ENCODE data around the gene LRBA.

The LRBA gene

DNA sequence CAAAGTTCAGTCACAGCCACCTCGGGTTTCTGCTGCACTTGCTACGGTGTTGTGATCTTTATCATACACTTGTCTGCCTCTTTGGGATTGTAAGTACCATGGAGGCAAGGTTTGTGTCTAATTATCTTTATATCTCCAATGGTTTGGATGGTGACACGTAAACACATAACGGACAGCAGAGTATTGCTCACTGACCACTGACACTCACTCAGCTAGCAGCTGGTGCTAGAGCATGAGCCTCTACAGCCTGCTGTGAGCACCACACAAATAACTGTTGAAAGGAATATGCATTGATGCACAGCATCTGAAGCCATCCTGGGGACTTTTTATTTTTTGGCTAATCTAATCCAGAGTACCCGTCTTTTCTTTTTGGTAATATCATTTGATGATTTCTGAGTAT is 780.8 kb downstream of the LRBA start:
- no peak for DNase-seq

- DNase-seq, result no peak
Measured at GRCh38 chr4:150232029-150232428, 783.1 kb downstream of the LRBA start.

DNA sequence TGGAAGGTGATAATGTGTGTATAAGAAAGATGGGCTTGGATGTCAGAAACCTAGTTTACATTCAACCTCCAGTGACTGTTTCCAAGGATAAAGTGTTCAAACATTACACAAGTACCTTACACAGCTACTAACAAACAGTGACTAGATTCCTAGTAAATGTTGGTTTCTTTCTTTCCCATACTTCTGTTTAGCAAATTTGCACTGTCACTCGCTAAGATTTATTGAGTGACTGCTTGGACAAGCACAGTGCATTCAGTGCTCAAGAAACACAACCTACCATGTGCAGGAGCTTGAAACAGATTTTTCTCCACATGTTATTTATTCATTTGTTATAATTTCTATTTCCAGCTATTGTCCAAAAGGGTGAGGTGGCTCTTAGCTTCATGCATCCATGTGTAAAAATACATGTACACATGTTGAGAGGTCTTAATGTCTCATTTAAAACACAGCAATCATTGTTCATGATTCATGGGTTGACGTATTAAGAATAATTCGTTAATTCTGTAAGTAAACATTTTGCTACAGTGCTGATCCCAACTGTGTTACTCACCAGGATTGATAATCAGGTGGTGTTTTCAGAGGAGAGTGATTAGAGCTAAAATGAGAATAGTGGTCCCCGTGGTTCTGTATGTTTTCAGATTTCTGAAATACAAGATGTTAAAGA is 783.8 kb downstream of the LRBA start:
- no peak for DNase-seq

- peak; percentile 3 for DNase-seq
Measured at GRCh38 chr4:150230561-150230960, 784.5 kb downstream of the LRBA start.

GRCh38 chr4:150229520-150229919 is 785.6 kb downstream of the LRBA start:
- no peak for DNase-seq

DNA sequence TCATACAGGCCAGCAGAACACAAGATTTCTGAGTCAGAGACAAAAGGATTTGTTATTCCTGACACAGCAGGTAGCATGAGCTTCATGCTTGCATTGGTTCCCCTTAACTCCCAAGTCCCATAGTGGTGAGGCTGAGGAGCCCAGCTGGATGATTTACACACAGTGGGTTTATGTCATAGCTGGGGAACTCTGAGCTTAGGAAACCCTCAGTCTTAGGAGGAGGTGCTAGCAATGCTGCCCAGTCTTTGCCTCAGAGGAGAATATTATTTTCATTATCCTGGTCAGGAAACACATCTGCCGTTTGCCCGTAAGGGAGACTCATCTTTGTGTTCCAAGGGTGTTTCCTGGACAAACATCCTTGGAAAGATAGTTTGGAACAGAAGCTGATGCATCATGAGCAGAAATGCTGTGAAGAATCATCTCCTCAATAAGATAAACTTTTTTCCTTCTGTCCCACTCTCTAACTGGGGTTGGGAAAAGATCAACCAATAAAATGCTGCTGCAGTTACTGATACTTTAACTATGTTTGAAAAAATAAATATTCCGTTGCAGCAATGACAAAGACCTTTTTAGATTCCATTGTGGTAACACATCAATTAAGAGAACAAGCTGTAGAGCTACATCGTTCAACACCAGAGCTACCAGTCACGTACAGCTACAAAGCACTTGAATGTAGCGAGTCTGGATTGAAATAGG is 790.0 kb downstream of the LRBA start:
- no peak for DNase-seq

DNA sequence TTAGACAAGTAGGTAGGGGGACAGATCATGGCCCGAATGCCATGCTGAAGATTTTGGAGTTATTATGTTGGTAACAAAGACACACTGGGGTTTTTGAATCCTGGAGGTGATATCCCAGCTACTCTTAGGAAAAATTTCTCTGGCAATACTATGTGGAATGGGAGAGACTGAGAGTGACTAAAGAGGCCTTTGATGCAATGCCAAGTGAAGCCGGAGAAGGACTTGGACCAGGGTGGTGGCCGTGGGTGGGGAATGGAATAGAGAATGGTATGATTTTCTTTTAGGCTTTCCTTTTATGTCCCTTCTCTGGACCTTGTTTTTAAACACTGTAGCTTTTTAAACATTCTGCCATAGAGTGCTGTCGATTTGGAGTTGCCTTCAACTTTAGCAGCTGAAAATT is 795.2 kb downstream of the LRBA start:
- no peak for DNase-seq

DNA sequence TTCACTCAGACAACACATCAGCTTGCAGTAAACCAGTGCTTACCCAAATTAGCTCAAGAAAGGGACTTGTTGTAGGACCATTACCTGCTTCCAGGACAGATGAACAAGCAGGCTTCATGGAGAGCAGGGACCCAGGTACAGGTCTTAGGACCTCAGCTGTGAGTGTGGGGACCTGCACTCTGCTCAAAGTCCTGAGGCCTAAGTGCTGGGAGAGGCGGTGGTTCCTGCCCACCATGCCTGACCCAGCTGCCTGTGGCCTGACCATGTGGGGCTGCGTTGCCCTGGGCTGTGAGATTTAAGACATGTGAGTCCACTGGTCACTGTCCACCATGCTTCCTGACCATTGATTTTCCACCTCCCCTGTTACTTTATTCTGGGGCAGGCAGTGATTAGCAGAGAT is 796.6 kb downstream of the LRBA start:
- no peak for DNase-seq

- no peak for DNase-seq
Measured at GRCh38 chr4:150217808-150218207, 797.3 kb downstream of the LRBA start.

GRCh38 chr4:150217192-150217591 is 797.9 kb downstream of the LRBA start:
- peak; percentile 41 for DNase-seq

DNA sequence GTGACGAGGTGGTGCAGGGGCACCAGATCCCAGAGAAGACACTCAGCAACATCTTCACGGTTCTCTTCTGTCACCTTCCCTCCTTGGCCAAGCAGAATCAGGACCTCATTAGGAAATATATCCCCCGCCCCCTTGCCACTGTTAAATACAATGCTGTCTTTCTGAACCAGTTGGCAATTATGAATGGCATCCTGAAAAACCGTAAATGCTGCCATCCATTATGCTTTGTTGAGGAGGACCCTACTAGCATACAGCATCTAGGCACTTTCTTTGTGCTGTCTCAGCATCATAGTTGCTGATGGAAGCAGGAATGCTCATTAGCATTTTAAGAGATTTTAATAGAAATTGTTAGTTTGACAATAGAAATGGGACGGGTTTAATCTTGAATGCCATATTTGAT is 798.4 kb downstream of the LRBA start:
- no peak for DNase-seq

DNA sequence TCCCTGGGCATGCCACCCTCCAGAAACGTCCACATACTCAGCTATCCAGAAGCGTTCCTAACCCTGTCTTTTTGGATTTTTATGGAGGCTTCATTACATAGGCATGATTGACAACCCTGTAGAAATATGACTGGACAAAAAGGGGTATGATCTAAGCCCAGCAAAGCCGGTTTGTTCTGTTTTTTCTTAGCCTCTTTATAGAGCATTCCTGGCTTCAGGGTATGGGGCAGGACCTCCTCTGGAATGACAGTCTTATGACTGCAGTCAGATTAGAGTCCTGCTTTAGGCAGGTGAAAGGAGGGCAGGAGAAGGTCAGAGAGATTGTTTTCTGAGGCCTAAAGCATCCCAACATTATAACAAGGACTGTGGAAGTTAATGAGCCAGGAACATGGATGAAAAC is 799.5 kb downstream of the LRBA start:
- no peak for DNase-seq
